Upper lobe of left lung (tissue), 4 donors: Measurements from ENCODE around the gene OR2AG2.

Experiments used
- EP300 ChIP-seq, 4 donors: sonication (generic); formaldehyde crosslinking; IDR thresholded peaks; one replicate each; pipeline ENCODE4 v1.5.1; 2017; ENCODE audit warnings: antibody characterized with exemption in 4 of 4, control low read depth in 2 of 4
- TF ChIP-seq, protein P1 (sequence below), 6 experiments: fragments of 450-650 bp in 4 of 6; fragments of 200-600 bp in 2 of 6; sonication (generic) in 2 of 6; IDR thresholded peaks; one replicate each; pipeline ENCODE4 v1.5.1; 2016 to 2019; ENCODE audit warnings: antibody characterized with exemption in 6 of 6

DNA sequence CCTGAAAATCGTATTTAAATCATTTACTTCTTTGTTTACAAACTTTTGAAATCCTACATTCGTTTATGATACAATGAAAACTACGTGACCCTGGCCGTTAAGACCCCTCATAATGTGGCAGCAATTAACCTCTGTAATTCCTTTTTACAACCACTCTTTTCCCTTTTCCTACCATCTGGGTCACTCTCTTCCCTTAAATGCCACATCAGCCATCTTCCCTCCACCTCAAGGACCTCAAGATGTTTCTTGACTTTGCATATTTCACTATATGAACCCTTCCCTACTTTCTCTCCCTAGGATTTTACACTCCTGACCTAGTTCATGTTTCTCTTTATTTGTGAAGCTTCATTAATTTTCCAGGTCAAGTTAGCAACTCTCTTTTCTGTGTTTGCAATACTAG, 26.8 kb downstream of the OR2AG2 start:
- TF ChIP-seq, protein P1, sequence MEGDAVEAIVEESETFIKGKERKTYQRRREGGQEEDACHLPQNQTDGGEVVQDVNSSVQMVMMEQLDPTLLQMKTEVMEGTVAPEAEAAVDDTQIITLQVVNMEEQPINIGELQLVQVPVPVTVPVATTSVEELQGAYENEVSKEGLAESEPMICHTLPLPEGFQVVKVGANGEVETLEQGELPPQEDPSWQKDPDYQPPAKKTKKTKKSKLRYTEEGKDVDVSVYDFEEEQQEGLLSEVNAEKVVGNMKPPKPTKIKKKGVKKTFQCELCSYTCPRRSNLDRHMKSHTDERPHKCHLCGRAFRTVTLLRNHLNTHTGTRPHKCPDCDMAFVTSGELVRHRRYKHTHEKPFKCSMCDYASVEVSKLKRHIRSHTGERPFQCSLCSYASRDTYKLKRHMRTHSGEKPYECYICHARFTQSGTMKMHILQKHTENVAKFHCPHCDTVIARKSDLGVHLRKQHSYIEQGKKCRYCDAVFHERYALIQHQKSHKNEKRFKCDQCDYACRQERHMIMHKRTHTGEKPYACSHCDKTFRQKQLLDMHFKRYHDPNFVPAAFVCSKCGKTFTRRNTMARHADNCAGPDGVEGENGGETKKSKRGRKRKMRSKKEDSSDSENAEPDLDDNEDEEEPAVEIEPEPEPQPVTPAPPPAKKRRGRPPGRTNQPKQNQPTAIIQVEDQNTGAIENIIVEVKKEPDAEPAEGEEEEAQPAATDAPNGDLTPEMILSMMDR (IDR thresholded peaks at IDR 0.05) = no peak
- no peak for TF ChIP-seq EP300 (IDR thresholded peaks at IDR 0.05)
